K562 (cell line): ENCODE measurements around the gene DIPK1B.

Experiments
- CTCF ChIP-seq, 3 experiments: IDR thresholded peaks in 2 of 3; conservative IDR thresholded peaks in 1 of 3; 2 replicates each; pipeline ENCODE4 v1.5.1; 2011 to 2012; ENCODE audit warnings: low read length in 3 of 3, mild to moderate bottlenecking in 3 of 3, control low read depth in 2 of 3, improper control_type of control experiment in 1 of 3, inconsistent platforms in 1 of 3, low read depth in 1 of 3, mixed read lengths in 1 of 3, moderate library complexity in 1 of 3; ENCODE audit not compliant: insufficient read depth in 2 of 3
- ILK ChIP-seq: fragments of 450-650 bp; IDR thresholded peaks from 2 replicates; pipeline ENCODE4 v1.6.1; 2016; ENCODE audit warnings: missing genetic modification characterization, low read depth, mild to moderate bottlenecking, missing compliant biosample characterization, moderate library complexity, borderline replicate concordance
- RNF219 ChIP-seq: fragments of 250-450 bp; sonication (Bioruptor Pico); IDR thresholded peaks from 2 replicates; pipeline ENCODE4 v1.5.0; 2022; ENCODE audit warnings: mild to moderate bottlenecking
- ZNF77 ChIP-seq: fragments of 250-450 bp; sonication (Bioruptor Pico); IDR thresholded peaks from 2 replicates; pipeline ENCODE4 v1.5.0; 2020

- TF ChIP-seq CTCF (IDR thresholded peaks at IDR 0.05 in 2 of 3, conservative IDR thresholded peaks at IDR 0.05 in 1 of 3; ENCODE audit: insufficient read depth in 2 of 3, low read depth in 1 of 3, low read length in 3 of 3) (no peak), ILK (tag) (no peak), ZNF77 (CRISPR knock-in tag) (no peak), RNF219 (no peak)
These were observed 21.2 kb downstream of the DIPK1B start for GRCh38 chr9:136733611-136734010.
